Ovary (tissue), 3 donors: ENCODE measurements around the gene CEACAM16.

Experiments used
- EP300 ChIP-seq: sonication (generic); formaldehyde crosslinking; IDR thresholded peaks from one replicate; pipeline ENCODE4 v1.6.1; 2017; ENCODE audit warnings: antibody characterized with exemption
- POLR2A ChIP-seq: fragments of 450-650 bp; IDR thresholded peaks from one replicate; pipeline ENCODE4 v1.6.1; 2017; ENCODE audit warnings: antibody characterized with exemption, mild to moderate bottlenecking, moderate library complexity
- TF ChIP-seq, protein P1 (sequence below), 3 donors: fragments of 450-650 bp in 2 of 3; fragments of 200-600 bp in 1 of 3; IDR thresholded peaks; one replicate each; pipeline versions ENCODE4 v1.5.1 to v1.8.0; 2016 to 2022; ENCODE audit warnings: antibody characterized with exemption in 3 of 3, mild to moderate bottlenecking in 1 of 3
- donor health status: DM: no; HTN: no; CAD: no.

DNA sequence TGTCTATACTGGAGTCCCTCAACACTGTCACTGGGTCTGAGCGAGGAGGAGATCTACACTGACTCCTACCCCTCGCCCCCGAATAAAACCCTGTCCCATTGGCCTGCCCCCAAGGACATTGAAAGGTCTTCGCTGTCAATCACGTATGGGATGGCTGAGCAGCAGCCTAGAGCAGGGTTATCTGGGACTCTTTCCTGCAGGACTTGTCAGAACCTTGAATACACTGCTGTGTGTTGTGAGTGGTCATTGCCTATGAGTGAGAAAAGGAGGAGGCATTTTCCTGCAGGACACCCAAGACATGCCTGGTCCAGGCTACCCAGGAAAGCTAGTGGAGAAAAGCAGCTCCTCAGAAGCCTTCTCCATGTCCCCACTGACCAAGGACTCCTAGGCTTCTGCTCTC is 45.6 kb upstream of the CEACAM16 start:
- TF ChIP-seq, protein P1, sequence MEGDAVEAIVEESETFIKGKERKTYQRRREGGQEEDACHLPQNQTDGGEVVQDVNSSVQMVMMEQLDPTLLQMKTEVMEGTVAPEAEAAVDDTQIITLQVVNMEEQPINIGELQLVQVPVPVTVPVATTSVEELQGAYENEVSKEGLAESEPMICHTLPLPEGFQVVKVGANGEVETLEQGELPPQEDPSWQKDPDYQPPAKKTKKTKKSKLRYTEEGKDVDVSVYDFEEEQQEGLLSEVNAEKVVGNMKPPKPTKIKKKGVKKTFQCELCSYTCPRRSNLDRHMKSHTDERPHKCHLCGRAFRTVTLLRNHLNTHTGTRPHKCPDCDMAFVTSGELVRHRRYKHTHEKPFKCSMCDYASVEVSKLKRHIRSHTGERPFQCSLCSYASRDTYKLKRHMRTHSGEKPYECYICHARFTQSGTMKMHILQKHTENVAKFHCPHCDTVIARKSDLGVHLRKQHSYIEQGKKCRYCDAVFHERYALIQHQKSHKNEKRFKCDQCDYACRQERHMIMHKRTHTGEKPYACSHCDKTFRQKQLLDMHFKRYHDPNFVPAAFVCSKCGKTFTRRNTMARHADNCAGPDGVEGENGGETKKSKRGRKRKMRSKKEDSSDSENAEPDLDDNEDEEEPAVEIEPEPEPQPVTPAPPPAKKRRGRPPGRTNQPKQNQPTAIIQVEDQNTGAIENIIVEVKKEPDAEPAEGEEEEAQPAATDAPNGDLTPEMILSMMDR (IDR thresholded peaks at IDR 0.05) = no peak
- TF ChIP-seq POLR2A (no peak), EP300 (no peak)
